DND-41 (cell line): ENCODE measurements around the gene MED17.

Experiments
- ATAC-seq: fragments of 200-7000 bp; cut with Tn5 transposase; 3 replicates; pipeline ENCODE4 v1.9.1; 2021; ENCODE audit warnings: low read depth; ENCODE audit not compliant: insufficient read depth
- DNase-seq: peaks from one replicate; pipeline ENCODE4 v3.0.0-alpha.2; 2020
- H2AFZ ChIP-seq: 2 replicates; pipeline ENCODE4 v1.6.0; 2012; ENCODE audit warnings: low read depth, low read length
- H3K27ac ChIP-seq: 2 replicates; pipeline ENCODE4 v1.5.1; 2012; ENCODE audit warnings: low read length, inconsistent platforms
- H3K27me3 ChIP-seq: fragments of 200-600 bp; sonication (generic); 2 replicates; pipeline ENCODE4 v1.6.0; 2012; ENCODE audit warnings: low read length, mild to moderate bottlenecking, inconsistent platforms; ENCODE audit not compliant: insufficient read depth, poor library complexity
- H3K36me3 ChIP-seq: 2 replicates; pipeline ENCODE4 v1.5.1; 2012; ENCODE audit warnings: low read length, inconsistent platforms; ENCODE audit not compliant: insufficient read depth
- H3K4me1 ChIP-seq: 2 replicates; pipeline ENCODE4 v1.5.1; 2012; ENCODE audit warnings: mild to moderate bottlenecking, low read length; ENCODE audit not compliant: insufficient read depth
- H3K4me2 ChIP-seq: 2 replicates; pipeline ENCODE4 v1.6.0; 2012; ENCODE audit warnings: mild to moderate bottlenecking, moderate library complexity, low read length, inconsistent platforms; ENCODE audit not compliant: insufficient read depth
- H3K4me3 ChIP-seq, 2 experiments: fragments of 200-600 bp in 1 of 2; shearing (Covaris generic) in 1 of 2; 2 replicates each; pipeline ENCODE4 v1.5.1; 2012 to 2016; ENCODE audit warnings: inconsistent platforms in 2 of 2, low read length in 2 of 2, mild to moderate bottlenecking in 2 of 2, low read depth in 1 of 2, moderate library complexity in 1 of 2
- H3K79me2 ChIP-seq: 2 replicates; pipeline ENCODE4 v1.6.0; 2012; ENCODE audit warnings: low read length, inconsistent platforms; ENCODE audit not compliant: insufficient read depth
- H3K9ac ChIP-seq: 2 replicates; pipeline ENCODE4 v1.6.0; 2012; ENCODE audit warnings: low read depth, mild to moderate bottlenecking, inconsistent platforms, low read length, moderate library complexity
- H3K9me3 ChIP-seq: 2 replicates; pipeline ENCODE4 v1.5.1; 2012; ENCODE audit warnings: low read length, moderate library complexity, mild to moderate bottlenecking, inconsistent platforms; ENCODE audit not compliant: insufficient read depth, severe bottlenecking
- H4K20me1 ChIP-seq: 2 replicates; pipeline ENCODE4 v1.6.0; 2012; ENCODE audit warnings: low read length; ENCODE audit not compliant: insufficient read depth
- CTCF ChIP-seq: IDR thresholded peaks from 2 replicates; pipeline ENCODE4 v1.5.1; 2012; ENCODE audit warnings: borderline replicate concordance, low read length, moderate library complexity, mild to moderate bottlenecking; ENCODE audit not compliant: poor library complexity, severe bottlenecking; ENCODE audit errors: extremely low read depth
- EZH2 ChIP-seq: IDR thresholded peaks from 3 replicates; pipeline ENCODE4 v1.6.1; 2012; ENCODE audit warnings: borderline replicate concordance, low read depth, mild to moderate bottlenecking, moderate library complexity, low read length, inconsistent platforms; ENCODE audit not compliant: severe bottlenecking

The MED17 gene

GRCh38 chr11:93849751-93850593 is 65.9 kb downstream of the MED17 start:
- no peak for DNase-seq
- Histone ChIP-seq H3K9me3 (no peaks in the 10 kb centered on the region), H3K27me3 (no peaks in the 10 kb centered on the region), H3K4me2 (no peak overlapping the region), H2AFZ (no peak overlapping the region), H3K9ac (no peak overlapping the region), H3K4me1 (no peaks in the 10 kb centered on the region), H3K4me3 (no peak overlapping the region), H3K79me2 (no peaks in the 10 kb centered on the region), H3K27ac (no peak overlapping the region), H4K20me1 (no peaks in the 10 kb centered on the region), H3K36me3 (no peaks in the 10 kb centered on the region)
- TF ChIP-seq CTCF (no peak), EZH2 (no peak)
- no peak for ATAC-seq

GRCh38 chr11:93850594-93851018 is 66.5 kb downstream of the MED17 start, which contains the start of gene VSTM5:
Gene VSTM5 (minus strand): TSS chr11:93850618. CDS start chr11:93850502, 116 bp downstream.
- H3K79me2 ChIP-seq, result no peaks in the 10 kb centered on the region
- ATAC-seq (no peak), DNase-seq (no peak)
- H2AFZ ChIP-seq, result no peak within 1 kb of the TSS
- no peaks in the 10 kb centered on the region for H3K36me3 ChIP-seq
- H3K4me2 ChIP-seq, result no peak within 1 kb of the TSS
- no peaks in the 10 kb centered on the region for H3K9me3 ChIP-seq
- H3K27me3 ChIP-seq, result no peaks in the 10 kb centered on the region
- H3K4me3 ChIP-seq, result no peak within 1 kb of the TSS
- H3K4me1 ChIP-seq, result no peaks in the 10 kb centered on the region
- no peaks in the 10 kb centered on the region for H4K20me1 ChIP-seq
- no peak for TF ChIP-seq EZH2
- no peak for TF ChIP-seq CTCF
- no peak within 1 kb of the TSS for H3K27ac ChIP-seq
- no peak within 1 kb of the TSS for H3K9ac ChIP-seq

- Histone ChIP-seq H3K27ac (no peak overlapping the region), H3K27me3 (no peaks in the 10 kb centered on the region), H3K36me3 (no peaks in the 10 kb centered on the region), H2AFZ (no peak overlapping the region), H3K4me1 (no peaks in the 10 kb centered on the region), H4K20me1 (no peaks in the 10 kb centered on the region), H3K4me3 (no peak overlapping the region), H3K79me2 (no peaks in the 10 kb centered on the region), H3K9ac (no peak overlapping the region), H3K4me2 (no peak overlapping the region), H3K9me3 (no peaks in the 10 kb centered on the region)
- no peak for ATAC-seq
- no peak for DNase-seq
- TF ChIP-seq EZH2, result no peak
- no peak for TF ChIP-seq CTCF
Observed at GRCh38 chr11:93852242-93852641, 68.2 kb downstream of the MED17 start.
